Keratinocyte (primary cell): Measurements from ENCODE around the gene S100A6. TPM values are rescaled to one million over a fixed set of nuclear protein-coding genes. Genes with fewer than 3 reads are reported as not detected.
"Not testable (repeated sequence)": the region's sequence is repeated elsewhere in the genome, so short reads cannot be mapped to it uniquely, and the experiment has no call there.

Experiments used
- DNase-seq: peaks from one replicate; pipeline ENCODE4 v3.0.0-alpha.2; 2011; ENCODE audit warnings: low read depth, missing footprints, low spot score
- FAIRE-seq: peaks from 2 replicates; lab custom pipeline; 2011; peaks lifted over from hg19 to GRCh38; lab: Jason Lieb, UNC
- H2AFZ ChIP-seq: 2 replicates; pipeline ENCODE4 v1.6.0; 2012; ENCODE audit warnings: low read length, control low read depth, inconsistent platforms; ENCODE audit not compliant: control insufficient read depth
- H3K27ac ChIP-seq: 2 replicates; pipeline ENCODE4 v1.5.1; 2011; ENCODE audit warnings: low read length; ENCODE audit not compliant: control insufficient read depth, insufficient read depth
- H3K27me3 ChIP-seq: 3 replicates; pipeline ENCODE4 v1.6.0; 2011; ENCODE audit warnings: low read length; ENCODE audit not compliant: control insufficient read depth, insufficient read depth; ENCODE audit errors: extremely low read depth
- H3K36me3 ChIP-seq, 2 experiments: 2 replicates in 1 of 2; 3 replicates in 1 of 2; pipeline ENCODE4 v1.5.1; 2011; ENCODE audit warnings: low read length in 2 of 2, mild to moderate bottlenecking in 1 of 2; ENCODE audit not compliant: control insufficient read depth in 2 of 2, insufficient read depth in 2 of 2; ENCODE audit errors: extremely low read depth in 1 of 2
- H3K4me1 ChIP-seq: 3 replicates; pipeline ENCODE4 v1.5.1; 2011; ENCODE audit warnings: low read length; ENCODE audit not compliant: control insufficient read depth, insufficient read depth; ENCODE audit errors: extremely low read depth
- H3K4me2 ChIP-seq: 3 replicates; pipeline ENCODE4 v1.6.0; 2011; ENCODE audit warnings: low read depth, low read length; ENCODE audit not compliant: control insufficient read depth, insufficient read depth; ENCODE audit errors: extremely low read depth
- H3K4me3 ChIP-seq, 3 experiments: fragments of 200-600 bp in 1 of 3; sonication (generic) in 1 of 3; 2 replicates in 2 of 3; 3 replicates in 1 of 3; pipeline ENCODE4 v1.5.1; 2011 to 2016; ENCODE audit warnings: low read length in 3 of 3, mild to moderate bottlenecking in 3 of 3, control low read depth in 2 of 3, inconsistent platforms in 1 of 3, low read depth in 1 of 3, mixed read lengths in 1 of 3, mixed run types in 1 of 3, moderate library complexity in 1 of 3; ENCODE audit not compliant: control insufficient read depth in 2 of 3, insufficient read depth in 2 of 3; ENCODE audit errors: extremely low read depth in 1 of 3
- H3K79me2 ChIP-seq: 2 replicates; pipeline ENCODE4 v1.6.0; 2012; ENCODE audit warnings: low read length; ENCODE audit not compliant: control insufficient read depth, insufficient read depth
- H3K9ac ChIP-seq: 3 replicates; pipeline ENCODE4 v1.6.0; 2011; ENCODE audit warnings: low read length; ENCODE audit not compliant: control insufficient read depth, insufficient read depth; ENCODE audit errors: extremely low read depth
- H3K9me1 ChIP-seq: 3 replicates; pipeline ENCODE4 v1.6.0; 2011; ENCODE audit warnings: low read length; ENCODE audit not compliant: control insufficient read depth, insufficient read depth; ENCODE audit errors: extremely low read depth
- H3K9me3 ChIP-seq: 2 replicates; pipeline ENCODE4 v1.5.1; 2012; ENCODE audit warnings: low read depth, low read length; ENCODE audit not compliant: control insufficient read depth
- H4K20me1 ChIP-seq: 3 replicates; pipeline ENCODE4 v1.6.0; 2011; ENCODE audit warnings: low read length; ENCODE audit not compliant: control insufficient read depth, insufficient read depth; ENCODE audit errors: extremely low read depth
- EZH2 ChIP-seq: IDR thresholded peaks from one replicate; pipeline ENCODE4 v1.6.1; 2012; ENCODE audit warnings: inconsistent platforms, mild to moderate bottlenecking, low read length, moderate library complexity
- dilution Hi-C: fragments of 300-500 bp; cut with MboI; formaldehyde crosslinking; loops from one replicate; pipeline ENCODE4 v1.7.0; 2020; ENCODE audit warnings: low sequenced_read_pairs; ENCODE audit not compliant: extremely low pct_ligation_motif_present
- polyA plus RNA-seq, 5 experiments: library from polyadenylated mRNA; depleted of rRNA in 3 of 5; stranded (reverse) in 3 of 5; stranded (forward) in 1 of 5; unstranded in 1 of 5; fragments of >200 nt; gene quantifications; 1 replicate in 1 of 5; 2 replicates in 3 of 5; 3 replicates in 1 of 5; pipeline versions ENCODE4 v1.2.1 to v1.2.3, GENCODE V29; 2011 to 2012; ENCODE audit warnings: missing spikeins in 2 of 5, low read depth in 1 of 5, low replicate concordance in 1 of 5
- TF ChIP-seq, protein P1 (sequence below), 3 experiments: IDR thresholded peaks in 1 of 3; conservative IDR thresholded peaks in 1 of 3; optimal IDR thresholded peaks in 1 of 3; 2 replicates in 2 of 3; 3 replicates in 1 of 3; pipeline versions ENCODE3 to v1.5.1; 2011; ENCODE audit warnings: low read length in 3 of 3, mild to moderate bottlenecking in 3 of 3, moderate library complexity in 2 of 3, control low read depth in 1 of 3, inconsistent platforms in 1 of 3; ENCODE audit not compliant: insufficient read depth in 2 of 3; ENCODE audit errors: extremely low read depth in 1 of 3

The S100A6 gene
- polyA plus RNA-seq, 1 donor (not counting 4 experiments of a cell fraction or from before 2014, with no cell fraction given), result 2,598 TPM

- Histone ChIP-seq H3K4me2 (no peak overlapping the region), H3K9me1 (peaks cover 2% of the 10 kb centered on the region), H3K4me1 (peaks cover 24% of the 10 kb centered on the region), H2AFZ (no peak overlapping the region), H3K79me2 (no peaks in the 10 kb centered on the region), H3K4me3 (no peak overlapping the region), H3K27me3 (no peaks in the 10 kb centered on the region), H3K9ac (no peak overlapping the region), H3K9me3 (no peaks in the 10 kb centered on the region), H3K27ac (no peak overlapping the region), H4K20me1 (no peaks in the 10 kb centered on the region), H3K36me3 (no peaks in the 10 kb centered on the region)
- dilution Hi-C loops, result no loop called here
- FAIRE-seq (no peak), DNase-seq (no peak)
- TF ChIP-seq EZH2, result no peak
- TF ChIP-seq, protein P1, sequence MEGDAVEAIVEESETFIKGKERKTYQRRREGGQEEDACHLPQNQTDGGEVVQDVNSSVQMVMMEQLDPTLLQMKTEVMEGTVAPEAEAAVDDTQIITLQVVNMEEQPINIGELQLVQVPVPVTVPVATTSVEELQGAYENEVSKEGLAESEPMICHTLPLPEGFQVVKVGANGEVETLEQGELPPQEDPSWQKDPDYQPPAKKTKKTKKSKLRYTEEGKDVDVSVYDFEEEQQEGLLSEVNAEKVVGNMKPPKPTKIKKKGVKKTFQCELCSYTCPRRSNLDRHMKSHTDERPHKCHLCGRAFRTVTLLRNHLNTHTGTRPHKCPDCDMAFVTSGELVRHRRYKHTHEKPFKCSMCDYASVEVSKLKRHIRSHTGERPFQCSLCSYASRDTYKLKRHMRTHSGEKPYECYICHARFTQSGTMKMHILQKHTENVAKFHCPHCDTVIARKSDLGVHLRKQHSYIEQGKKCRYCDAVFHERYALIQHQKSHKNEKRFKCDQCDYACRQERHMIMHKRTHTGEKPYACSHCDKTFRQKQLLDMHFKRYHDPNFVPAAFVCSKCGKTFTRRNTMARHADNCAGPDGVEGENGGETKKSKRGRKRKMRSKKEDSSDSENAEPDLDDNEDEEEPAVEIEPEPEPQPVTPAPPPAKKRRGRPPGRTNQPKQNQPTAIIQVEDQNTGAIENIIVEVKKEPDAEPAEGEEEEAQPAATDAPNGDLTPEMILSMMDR (optimal IDR thresholded peaks at IDR 0.05 in 1 of 3, IDR thresholded peaks at IDR 0.05 in 1 of 3, conservative IDR thresholded peaks at IDR 0.05 in 1 of 3; ENCODE audit: extremely low read depth in 1 of 3, insufficient read depth in 2 of 3, low read length in 3 of 3), result no peak
Measured at GRCh38 chr1:153520818-153521476, 14.8 kb downstream of the S100A6 start.

DNA sequence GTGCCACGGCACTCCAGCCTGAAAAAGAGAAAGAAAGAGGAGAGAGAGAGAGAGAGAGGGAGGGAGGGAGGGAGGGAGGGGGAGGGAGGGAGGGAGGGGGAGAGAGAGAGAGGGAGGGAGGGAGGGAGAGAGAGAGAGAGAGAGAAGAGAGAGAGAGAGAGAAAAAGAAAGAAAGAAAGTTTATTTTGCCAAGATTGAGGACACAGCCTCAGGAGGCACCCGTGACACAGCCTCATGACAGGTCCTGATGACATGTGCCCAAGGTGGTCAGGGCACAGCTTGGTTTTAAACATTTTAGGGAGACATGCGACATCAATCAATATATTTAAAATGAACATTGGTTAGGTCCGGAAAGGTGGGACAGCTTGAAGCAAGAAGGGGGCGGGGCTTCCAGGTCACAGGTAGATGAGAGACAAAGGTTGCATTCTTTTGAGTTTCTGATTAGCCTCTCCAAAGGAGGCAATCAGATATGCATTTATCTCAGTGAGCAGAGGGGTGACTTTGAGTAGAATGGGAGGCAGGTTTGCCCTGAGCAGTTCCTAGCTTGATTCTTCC, 15.6 kb downstream of the S100A6 start:
- peaks cover 24% of the 10 kb centered on the region for H3K4me1 ChIP-seq
- FAIRE-seq, H3K9ac ChIP-seq, H3K9me1 ChIP-seq, H3K4me3 ChIP-seq, DNase-seq, H3K36me3 ChIP-seq, H3K4me2 ChIP-seq, dilution Hi-C loops, H3K27me3 ChIP-seq, H2AFZ ChIP-seq, H3K27ac ChIP-seq, H3K79me2 ChIP-seq, H3K9me3 ChIP-seq, H4K20me1 ChIP-seq: not testable (repeated sequence)
